Calu3 (cell line): ENCODE results near the gene TPSB2. TPM values are rescaled to one million over a fixed set of nuclear protein-coding genes. Genes with fewer than 3 reads are reported as not detected.
"Not testable (repeated sequence)": the region's sequence is repeated elsewhere in the genome, so short reads cannot be mapped to it uniquely, and the experiment has no call there.

Experiments used
- BruUV-seq: library from RNA; stranded (reverse); fragments of 400-500 nt; replicated peaks from 2 replicates; lab custom pipeline; 2021; lab: Mats Ljungman, UMichigan
- CTCF ChIA-PET: fragments of 300-600 bp; sonication (Branson Sonifier 250); formaldehyde crosslinking; loops from one replicate; lab custom pipeline; 2022; ENCODE audit warnings: antibody characterized with exemption; lab: Charles Lee
- DNase-seq: peaks from one replicate; pipeline ENCODE4 v3.0.0; 2022
- H3K27ac Mint-ChIP-seq: one replicate; pipeline ENCODE4 v1.8.0; 2022; ENCODE audit warnings: mixed read lengths; ENCODE audit not compliant: unreplicated experiment
- H3K27me3 Mint-ChIP-seq: one replicate; pipeline ENCODE4 v1.8.0; 2022; ENCODE audit warnings: mixed read lengths; ENCODE audit not compliant: unreplicated experiment
- H3K36me3 Mint-ChIP-seq: one replicate; pipeline ENCODE4 v1.8.0; 2022; ENCODE audit warnings: mild to moderate bottlenecking, moderate library complexity, mixed read lengths; ENCODE audit not compliant: insufficient read depth, unreplicated experiment
- H3K4me1 Mint-ChIP-seq: one replicate; pipeline ENCODE4 v1.8.0; 2022; ENCODE audit warnings: mild to moderate bottlenecking, low read depth, mixed read lengths; ENCODE audit not compliant: unreplicated experiment
- H3K4me3 Mint-ChIP-seq: one replicate; pipeline ENCODE4 v1.8.0; 2022; ENCODE audit warnings: mild to moderate bottlenecking, low read depth, moderate library complexity, mixed read lengths; ENCODE audit not compliant: unreplicated experiment
- H3K9me3 Mint-ChIP-seq: one replicate; pipeline ENCODE4 v1.8.0; 2022; ENCODE audit warnings: low read depth, mixed read lengths; ENCODE audit not compliant: unreplicated experiment
- CTCF ChIP-seq: fragments of 200-600 bp; IDR thresholded peaks from one replicate; pipeline ENCODE4 v1.8.0; 2022; ENCODE audit warnings: antibody characterized with exemption; ENCODE audit not compliant: unreplicated experiment
- intact Hi-C: fragments of 100-400 bp; cut with micrococcal nuclease; formaldehyde crosslinking; loops from one replicate; pipeline ENCODE4 v1.10.0; 2022; ENCODE audit not compliant: unreplicated experiment
- total RNA-seq: library from RNA; stranded (reverse); gene quantifications from 2 replicates; pipeline ENCODE4 v1.2.3, GENCODE V29; 2022

The TPSB2 gene
- total RNA-seq, 1 experiment from 2014 or later: not detected

GRCh38 chr16:1237990-1238389 is 8.0 kb upstream of the TPSB2 start:
- H3K36me3 Mint-ChIP-seq: no peaks in the 10 kb centered on the region
- intact Hi-C loops: no loop called here
- no peaks in the 10 kb centered on the region for H3K9me3 Mint-ChIP-seq
- no peak for DNase-seq
- H3K27ac Mint-ChIP-seq: no peak overlapping the region
- CTCF ChIA-PET: interaction anchor here (0.8 kb wide), 1 partner anchor 132 kb away, joined by 3 read pairs; no protein-coding TSS in a partner anchor
- H3K4me1 Mint-ChIP-seq: no peaks in the 10 kb centered on the region
- peaks cover 19% of the 10 kb centered on the region for H3K27me3 Mint-ChIP-seq
- no peak for TF ChIP-seq CTCF
- no peak overlapping the region for H3K4me3 Mint-ChIP-seq
- BruUV-seq: no TSS peak

- intact Hi-C loops, H3K27ac Mint-ChIP-seq, CTCF ChIA-PET, H3K9me3 Mint-ChIP-seq, H3K4me3 Mint-ChIP-seq, H3K4me1 Mint-ChIP-seq, BruUV-seq, H3K36me3 Mint-ChIP-seq, DNase-seq: not testable (repeated sequence)
- H3K27me3 Mint-ChIP-seq: peaks cover 18% of the 10 kb centered on the region
These were observed 6.7 kb upstream of the TPSB2 start for GRCh38 chr16:1236659-1237058.

DNA sequence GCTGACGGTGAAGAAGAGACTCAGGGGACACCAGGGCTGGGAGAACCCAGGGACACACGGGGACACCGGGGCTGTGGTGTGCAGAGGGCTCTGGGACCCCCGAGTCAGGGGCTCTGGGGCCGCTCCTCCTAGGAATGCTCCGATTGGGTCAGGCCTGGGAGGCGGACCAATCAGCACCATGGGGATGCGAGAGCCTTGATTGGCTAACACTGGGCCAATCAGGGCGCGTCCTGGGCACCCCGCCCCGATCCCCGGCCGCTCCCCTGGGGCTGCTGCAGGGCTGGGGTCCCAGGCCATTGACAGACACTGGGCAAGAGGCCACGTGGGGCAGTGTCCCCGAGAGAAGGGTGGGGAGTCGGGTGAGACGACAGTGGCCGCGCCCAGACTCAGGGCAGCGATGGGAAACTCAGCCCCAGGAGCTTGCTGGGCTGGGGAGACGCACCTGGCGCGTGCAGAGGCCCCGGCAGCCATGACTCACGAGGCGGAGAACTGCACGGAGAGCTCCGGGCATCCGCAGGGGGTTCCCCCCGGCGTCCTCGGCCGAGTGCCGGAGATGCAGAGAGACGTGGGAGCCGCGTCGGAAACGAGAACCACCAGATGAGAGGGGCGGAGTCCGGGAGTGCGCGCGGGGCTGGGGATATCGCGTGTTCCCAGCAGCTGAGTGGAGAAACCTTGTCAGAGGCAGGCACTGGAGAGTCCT is 2.2 kb upstream of the TPSB2 start:
- H3K4me3 Mint-ChIP-seq, H3K4me1 Mint-ChIP-seq, H3K9me3 Mint-ChIP-seq, H3K27ac Mint-ChIP-seq, DNase-seq, CTCF ChIA-PET, H3K36me3 Mint-ChIP-seq, intact Hi-C loops, BruUV-seq: not testable (repeated sequence)
- H3K27me3 Mint-ChIP-seq: peaks cover 16% of the 10 kb centered on the region

GRCh38 chr16:1231301-1231700 is 1.3 kb upstream of the TPSB2 start:
- H3K4me3 Mint-ChIP-seq, CTCF ChIA-PET, BruUV-seq, H3K9me3 Mint-ChIP-seq, DNase-seq, H3K4me1 Mint-ChIP-seq, H3K36me3 Mint-ChIP-seq, H3K27ac Mint-ChIP-seq, intact Hi-C loops: not testable (repeated sequence)
- H3K27me3 Mint-ChIP-seq: peaks cover 23% of the 10 kb centered on the region

DNA sequence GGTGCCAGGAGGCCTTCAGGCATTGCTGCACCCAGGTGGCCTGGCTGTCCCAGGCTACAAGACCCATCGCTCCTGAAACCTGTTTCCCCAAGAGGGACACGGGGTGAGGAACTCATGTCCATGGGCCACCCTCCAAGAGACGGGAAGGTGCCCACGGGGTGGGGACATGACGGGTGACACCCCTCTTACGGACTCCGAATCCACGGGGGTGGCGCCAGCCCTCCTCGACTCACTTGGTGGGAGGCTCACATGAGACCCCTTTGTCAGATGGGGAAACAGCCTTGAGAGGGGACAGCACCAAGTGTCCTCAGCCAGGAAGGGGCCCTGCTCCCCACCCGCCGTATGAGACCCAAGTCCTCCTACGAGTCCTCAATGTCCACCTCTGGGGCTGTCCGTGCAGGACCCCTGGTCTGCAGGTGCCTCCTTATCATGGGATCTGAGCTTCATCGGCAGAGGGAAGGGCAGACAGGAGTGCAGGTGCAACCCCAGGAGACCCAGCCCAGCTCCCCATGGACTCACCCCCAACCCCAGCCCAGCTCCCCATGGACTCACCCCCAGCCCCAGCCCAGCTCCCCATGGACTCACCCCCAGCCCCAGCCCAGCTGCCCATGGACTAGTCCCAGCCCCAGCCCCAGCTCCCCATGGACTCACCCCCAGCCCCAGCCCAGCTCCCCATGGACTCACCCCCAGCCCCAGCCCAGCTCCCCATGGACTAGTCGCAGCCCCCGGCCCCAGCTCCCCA is 658 bp upstream of the TPSB2 start:
- H3K27ac Mint-ChIP-seq, H3K9me3 Mint-ChIP-seq, BruUV-seq, H3K4me3 Mint-ChIP-seq, DNase-seq, intact Hi-C loops, H3K4me1 Mint-ChIP-seq, H3K36me3 Mint-ChIP-seq, CTCF ChIA-PET: not testable (repeated sequence)
- H3K27me3 Mint-ChIP-seq: peaks cover 28% of the 10 kb centered on the region

GRCh38 chr16:1229476-1229875 is 508 bp downstream of the TPSB2 start:
- DNase-seq, H3K36me3 Mint-ChIP-seq, H3K9me3 Mint-ChIP-seq, intact Hi-C loops, BruUV-seq, H3K4me3 Mint-ChIP-seq, CTCF ChIA-PET, H3K4me1 Mint-ChIP-seq, H3K27ac Mint-ChIP-seq: not testable (repeated sequence)
- H3K27me3 Mint-ChIP-seq: peaks cover 40% of the 10 kb centered on the region

DNA sequence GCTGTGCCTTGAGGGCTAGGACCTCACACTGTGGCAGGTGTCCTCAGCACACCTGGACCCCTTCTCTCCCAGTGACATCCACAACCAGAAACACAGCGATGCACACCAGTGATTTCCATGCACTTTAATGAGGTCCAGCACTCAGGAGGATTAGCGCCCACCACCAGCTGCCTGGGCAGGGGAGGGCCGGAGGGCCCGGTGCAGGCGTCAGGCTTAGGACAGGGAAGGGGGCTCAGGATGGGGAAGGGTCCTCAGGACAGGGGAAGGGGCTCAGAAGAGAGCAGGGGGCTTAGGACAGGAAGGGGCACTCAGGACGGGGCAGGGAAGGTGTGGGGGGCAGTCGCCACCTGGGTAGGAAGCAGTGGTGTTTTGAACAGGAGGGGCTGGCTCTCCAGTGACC is 1.8 kb downstream of the TPSB2 start:
- H3K27me3 Mint-ChIP-seq: peaks cover 53% of the 10 kb centered on the region
- H3K27ac Mint-ChIP-seq, intact Hi-C loops, H3K9me3 Mint-ChIP-seq, H3K4me1 Mint-ChIP-seq, H3K36me3 Mint-ChIP-seq, DNase-seq, H3K4me3 Mint-ChIP-seq, BruUV-seq, CTCF ChIA-PET: not testable (repeated sequence)

- intact Hi-C loops, H3K4me3 Mint-ChIP-seq, H3K27ac Mint-ChIP-seq, DNase-seq, CTCF ChIA-PET, H3K9me3 Mint-ChIP-seq, H3K36me3 Mint-ChIP-seq, BruUV-seq: not testable (repeated sequence)
- peaks cover 68% of the 10 kb centered on the region for H3K27me3 Mint-ChIP-seq
- peaks cover 11% of the 10 kb centered on the region for H3K4me1 Mint-ChIP-seq
These were observed 3.3 kb downstream of the TPSB2 start for GRCh38 chr16:1226692-1227091.

- Mint-ChIP-seq H3K4me1 (peaks cover 18% of the 10 kb centered on the region), H3K27me3 (peaks cover 77% of the 10 kb centered on the region), H3K27ac (peak overlapping the region; percentile 73)
- intact Hi-C loops, CTCF ChIA-PET, BruUV-seq, H3K36me3 Mint-ChIP-seq, H3K9me3 Mint-ChIP-seq, H3K4me3 Mint-ChIP-seq: not testable (repeated sequence)
- peak; percentile 32 for DNase-seq
These were observed 4.2 kb downstream of the TPSB2 start for GRCh38 chr16:1225728-1226311.
